Activated B cell treated with CpG ODN at 0.5 μM for 24 hours (primary cell): ENCODE results near the gene TRIM33. TPM values are rescaled to one million over a fixed set of nuclear protein-coding genes. Genes with fewer than 3 reads are reported as not detected.

Experiments used
- ATAC-seq: fragments of 200-7000 bp; cut with Tn5 transposase; one replicate; pipeline ENCODE4 v1.10.0; 2021; ENCODE audit warnings: low read depth, mild to moderate bottlenecking, moderate library complexity
- CTCF ChIA-PET: fragments of 350-600 bp; sonication (Branson Sonifier 250); formaldehyde crosslinking; loops from one replicate; lab custom pipeline; 2021; ENCODE audit warnings: antibody characterized with exemption; lab: Charles Lee
- POLR2A ChIA-PET: fragments of 350-600 bp; sonication (Branson Sonifier 250); formaldehyde crosslinking; loops from one replicate; lab custom pipeline; 2021; ENCODE audit warnings: antibody characterized with exemption; lab: Charles Lee
- DNase-seq: peaks from one replicate; pipeline ENCODE4 v3.0.0; 2022
- H3K27ac Mint-ChIP-seq: one replicate; pipeline ENCODE4 v1.8.0; 2020; ENCODE audit warnings: mixed read lengths
- H3K27me3 Mint-ChIP-seq: one replicate; pipeline ENCODE4 v1.8.0; 2021; ENCODE audit warnings: mixed read lengths
- H3K36me3 Mint-ChIP-seq: one replicate; pipeline ENCODE4 v1.8.0; 2021; ENCODE audit warnings: low read depth, mixed read lengths
- H3K4me1 Mint-ChIP-seq: one replicate; pipeline ENCODE4 v1.8.0; 2021; ENCODE audit warnings: mixed read lengths
- H3K4me3 Mint-ChIP-seq: one replicate; pipeline ENCODE4 v1.8.0; 2020; ENCODE audit warnings: mild to moderate bottlenecking, mixed read lengths
- H3K9me3 Mint-ChIP-seq: one replicate; pipeline ENCODE4 v1.8.0; 2020; ENCODE audit warnings: mixed read lengths
- CTCF ChIP-seq: fragments of 200-600 bp; IDR thresholded peaks from one replicate; pipeline ENCODE4 v1.8.0; 2022; ENCODE audit warnings: antibody characterized with exemption, mild to moderate bottlenecking
- intact Hi-C: fragments of 100-400 bp; cut with micrococcal nuclease; formaldehyde crosslinking; loops from one replicate; pipeline ENCODE4 v1.15.1; 2024
- total RNA-seq: library from RNA; stranded (reverse); gene quantifications from 2 replicates; pipeline ENCODE4 v1.2.3, GENCODE V29; 2022

TRIM33 gene
- total RNA-seq, 1 donor from 2014 or later, result 41.2 TPM

GRCh38 chr1:114509596-114510273 lies 1.3 kb downstream of the TRIM33 start:
- POLR2A ChIA-PET, result interaction anchor here (0.6 to 3.4 kb wide), 7 partner anchors 13 to 1891 kb away, joined by 3 to 31 read pairs (median 4); partner anchors contain the start of genes BCAS2 and ST7L
- no peaks in the 10 kb centered on the region for H3K9me3 Mint-ChIP-seq
- no peak for TF ChIP-seq CTCF
- DNase-seq, result no peak
- no peaks in the 10 kb centered on the region for H3K27me3 Mint-ChIP-seq
- ATAC-seq, result no peak
- H3K4me3 Mint-ChIP-seq, result peak overlapping the region; percentile 85
- peak overlapping the region; percentile 38 for H3K27ac Mint-ChIP-seq
- H3K4me1 Mint-ChIP-seq, result peaks cover 55% of the 10 kb centered on the region
- intact Hi-C loops, result loop anchor here (2.0 to 10.0 kb wide), 5 partner anchors 19 to 1555 kb away; partner anchors contain the start of genes LRIG2 and SLC16A1
- H3K36me3 Mint-ChIP-seq, result peaks cover 30% of the 10 kb centered on the region
- CTCF ChIA-PET, result no interaction called here

- Mint-ChIP-seq H3K36me3 (peaks cover 41% of the 10 kb centered on the region), H3K4me3 (peak overlapping the region; percentile 85), H3K27ac (peak overlapping the region; percentile 6), H3K9me3 (no peaks in the 10 kb centered on the region), H3K27me3 (no peaks in the 10 kb centered on the region), H3K4me1 (peaks cover 56% of the 10 kb centered on the region)
- POLR2A ChIA-PET, result no interaction called here
- CTCF ChIA-PET, result no interaction called here
- ATAC-seq (no peak), DNase-seq (no peak)
- intact Hi-C loops, result loop anchor here (2.0 kb wide), 1 partner anchor 18 kb away; no protein-coding TSS in a partner anchor
- TF ChIP-seq CTCF, result no peak
Measured at GRCh38 chr1:114508386-114508898, 2.6 kb downstream of the TRIM33 start.

GRCh38 chr1:114507513-114507912 lies 3.5 kb downstream of the TRIM33 start:
- POLR2A ChIA-PET, result interaction anchor here (0.6 kb wide), 1 partner anchor 67 kb away, joined by 3 read pairs; no protein-coding TSS in a partner anchor
- intact Hi-C loops, result no loop called here

GRCh38 chr1:114505148-114505561 lies 5.8 kb downstream of the TRIM33 start:
- H3K36me3 Mint-ChIP-seq, result peaks cover 34% of the 10 kb centered on the region
- POLR2A ChIA-PET, result no interaction called here
- no peak for DNase-seq
- peaks cover 53% of the 10 kb centered on the region for H3K4me1 Mint-ChIP-seq
- H3K9me3 Mint-ChIP-seq, result no peaks in the 10 kb centered on the region
- CTCF ChIA-PET, result no interaction called here
- H3K27me3 Mint-ChIP-seq, result no peaks in the 10 kb centered on the region
- peak; percentile 40 for ATAC-seq
- intact Hi-C loops, result loop anchor here (2.0 kb wide), 1 partner anchor 38 kb away; no protein-coding TSS in a partner anchor
- no peak for TF ChIP-seq CTCF
- no peak overlapping the region for H3K4me3 Mint-ChIP-seq
- no peak overlapping the region for H3K27ac Mint-ChIP-seq

More at GRCh38 chr1:114507513-114507912, 3.5 kb downstream of the TRIM33 start:
- H3K4me3 Mint-ChIP-seq, result peak overlapping the region; percentile 44
- TF ChIP-seq CTCF, result no peak
- H3K4me1 Mint-ChIP-seq, result peaks cover 51% of the 10 kb centered on the region
- CTCF ChIA-PET, result no interaction called here
- no peaks in the 10 kb centered on the region for H3K9me3 Mint-ChIP-seq
- peaks cover 42% of the 10 kb centered on the region for H3K36me3 Mint-ChIP-seq
- H3K27me3 Mint-ChIP-seq, result no peaks in the 10 kb centered on the region
- DNase-seq (no peak), ATAC-seq (no peak)
- peak overlapping the region; percentile 50 for H3K27ac Mint-ChIP-seq

- CTCF ChIA-PET, result no interaction called here
- no peak for DNase-seq
- Mint-ChIP-seq H3K27me3 (no peaks in the 10 kb centered on the region), H3K9me3 (no peaks in the 10 kb centered on the region), H3K4me1 (peaks cover 52% of the 10 kb centered on the region), H3K4me3 (no peak overlapping the region), H3K36me3 (peaks cover 34% of the 10 kb centered on the region), H3K27ac (no peak overlapping the region)
- intact Hi-C loops, result loop anchor here (2.0 kb wide), 1 partner anchor 37 kb away; no protein-coding TSS in a partner anchor
- no peak for ATAC-seq
- TF ChIP-seq CTCF, result no peak
- POLR2A ChIA-PET, result no interaction called here
Measured at GRCh38 chr1:114503916-114504422, 7.0 kb downstream of the TRIM33 start.
